ENCODE data around the gene TRAF3IP3.

Gene TRAF3IP3

GRCh38 chr1:209723265-209723664, 32.6 kb upstream of the TRAF3IP3 start:
- no peak overlapping the region for H2BK12ac ChIP-seq (ENCODE audit: low read length)
- no CpG with 5 or more reads among the region's 3 CpGs for WGBS (ENCODE audit: extremely low coverage, insufficient coverage, insufficient read length)
- H2BK120ac ChIP-seq (ENCODE audit: insufficient read depth, low read length, poor library complexity), result no peak overlapping the region
- peaks cover 2% of the 10 kb centered on the region for H3K79me1 ChIP-seq (ENCODE audit: low read length)
- no peaks in the 10 kb centered on the region for H3K27me3 ChIP-seq (ENCODE audit: insufficient read depth, low read length)
- no peak for DNase-seq
- H3K9ac ChIP-seq (ENCODE audit: low read length), result no peak overlapping the region
- H3K27ac ChIP-seq (ENCODE audit: low read depth, low read length), result no peak overlapping the region
- no peak overlapping the region for H3K4me3 ChIP-seq (ENCODE audit: low read depth, low read length)
- H4K91ac ChIP-seq (ENCODE audit: low read depth, low read length), result no peak overlapping the region
- no peak overlapping the region for H3K14ac ChIP-seq (ENCODE audit: low read length)
- H3K23ac ChIP-seq (ENCODE audit: low read length), result no peak overlapping the region
- H2AFZ ChIP-seq (ENCODE audit: insufficient read depth, low read length, poor library complexity), result no peak overlapping the region
- no peak overlapping the region for H3K4ac ChIP-seq (ENCODE audit: low read depth, low read length)
- H2AK5ac ChIP-seq (ENCODE audit: low read length), result no peak overlapping the region
- H3K4me2 ChIP-seq (ENCODE audit: low read length), result no peak overlapping the region
- H4K12ac ChIP-seq (ENCODE audit: low read depth, low read length), result no peak overlapping the region
- H3K18ac ChIP-seq (ENCODE audit: low read length), result no peak overlapping the region
- no peak overlapping the region for H4K8ac ChIP-seq (ENCODE audit: low read depth, low read length)
- no peaks in the 10 kb centered on the region for H3K79me2 ChIP-seq (ENCODE audit: control insufficient read depth, insufficient read depth, low read length, poor library complexity)
- no peaks in the 10 kb centered on the region for H3K36me3 ChIP-seq (ENCODE audit: control insufficient read depth in 1 of 2, insufficient read depth in 2 of 2, low read length in 2 of 2)
- no peak overlapping the region for H2BK5ac ChIP-seq (ENCODE audit: low read depth, low read length, poor library complexity)
- H3K9me3 ChIP-seq (ENCODE audit: insufficient read depth, low read depth, low read length), result no peaks in the 10 kb centered on the region
- H3K4me1 ChIP-seq (ENCODE audit: control insufficient read depth in 1 of 2, insufficient read depth in 2 of 2, low read length in 2 of 2), result peaks cover 0 to 5% of the 10 kb centered on the region in 2 experiments

- Histone ChIP-seq H4K91ac (ENCODE audit: low read depth, low read length) (no peak overlapping the region), H3K18ac (ENCODE audit: low read length) (no peak overlapping the region), H2AFZ (ENCODE audit: insufficient read depth, low read length, poor library complexity) (no peak overlapping the region), H3K9me3 (ENCODE audit: insufficient read depth, low read depth, low read length) (no peaks in the 10 kb centered on the region), H3K79me2 (ENCODE audit: control insufficient read depth, insufficient read depth, low read length, poor library complexity) (no peaks in the 10 kb centered on the region), H4K8ac (ENCODE audit: low read depth, low read length) (no peak overlapping the region), H2BK12ac (ENCODE audit: low read length) (no peak overlapping the region), H2BK5ac (ENCODE audit: low read depth, low read length, poor library complexity) (no peak overlapping the region), H3K27me3 (ENCODE audit: insufficient read depth, low read length) (no peaks in the 10 kb centered on the region), H3K27ac (ENCODE audit: low read depth, low read length) (no peak overlapping the region), H2AK5ac (ENCODE audit: low read length) (no peak overlapping the region), H3K23ac (ENCODE audit: low read length) (no peak overlapping the region), H3K9ac (ENCODE audit: low read length) (no peak overlapping the region), H4K12ac (ENCODE audit: low read depth, low read length) (no peak overlapping the region), H2BK120ac (ENCODE audit: insufficient read depth, low read length, poor library complexity) (no peak overlapping the region), H3K4ac (ENCODE audit: low read depth, low read length) (no peak overlapping the region), H3K4me2 (ENCODE audit: low read length) (no peak overlapping the region), H3K4me1 (ENCODE audit: control insufficient read depth in 1 of 2, insufficient read depth in 2 of 2, low read length in 2 of 2) (peaks cover 0 to 5% of the 10 kb centered on the region in 2 experiments), H3K79me1 (ENCODE audit: low read length) (peaks cover 2% of the 10 kb centered on the region), H3K14ac (ENCODE audit: low read length) (no peak overlapping the region), H3K36me3 (ENCODE audit: control insufficient read depth in 1 of 2, insufficient read depth in 2 of 2, low read length in 2 of 2) (no peaks in the 10 kb centered on the region), H3K4me3 (ENCODE audit: low read depth, low read length) (no peak overlapping the region)
- no peak for DNase-seq
- no CpG with 5 or more reads among the region's 3 CpGs for WGBS (ENCODE audit: extremely low coverage, insufficient coverage, insufficient read length)
Observed at GRCh38 chr1:209723756-209724693, 31.8 kb upstream of the TRAF3IP3 start.

GRCh38 chr1:209727286-209727685, 28.6 kb upstream of the TRAF3IP3 start:
- no peak overlapping the region for H2BK120ac ChIP-seq (ENCODE audit: insufficient read depth, low read length, poor library complexity)
- no peaks in the 10 kb centered on the region for H3K79me1 ChIP-seq (ENCODE audit: low read length)
- no peak overlapping the region for H3K4me2 ChIP-seq (ENCODE audit: low read length)
- no peak overlapping the region for H4K12ac ChIP-seq (ENCODE audit: low read depth, low read length)
- no peak overlapping the region for H2AK5ac ChIP-seq (ENCODE audit: low read length)
- H3K36me3 ChIP-seq (ENCODE audit: control insufficient read depth in 1 of 2, insufficient read depth in 2 of 2, low read length in 2 of 2), result no peaks in the 10 kb centered on the region
- H2BK5ac ChIP-seq (ENCODE audit: low read depth, low read length, poor library complexity), result no peak overlapping the region
- H3K14ac ChIP-seq (ENCODE audit: low read length), result no peak overlapping the region
- no peak overlapping the region for H2BK12ac ChIP-seq (ENCODE audit: low read length)
- H3K9me3 ChIP-seq (ENCODE audit: insufficient read depth, low read depth, low read length), result no peaks in the 10 kb centered on the region
- H3K23ac ChIP-seq (ENCODE audit: low read length), result no peak overlapping the region
- H3K79me2 ChIP-seq (ENCODE audit: control insufficient read depth, insufficient read depth, low read length, poor library complexity), result no peaks in the 10 kb centered on the region
- no peak overlapping the region for H3K4ac ChIP-seq (ENCODE audit: low read depth, low read length)
- no peak overlapping the region for H3K27ac ChIP-seq (ENCODE audit: low read depth, low read length)
- no peak overlapping the region for H3K18ac ChIP-seq (ENCODE audit: low read length)
- H3K27me3 ChIP-seq (ENCODE audit: insufficient read depth, low read length), result no peaks in the 10 kb centered on the region
- H4K91ac ChIP-seq (ENCODE audit: low read depth, low read length), result no peak overlapping the region
- WGBS (ENCODE audit: extremely low coverage, insufficient coverage, insufficient read length), result no CpG with 5 or more reads among the region's 2 CpGs
- no peak overlapping the region for H4K8ac ChIP-seq (ENCODE audit: low read depth, low read length)
- no peak overlapping the region for H3K9ac ChIP-seq (ENCODE audit: low read length)
- no peak overlapping the region for H2AFZ ChIP-seq (ENCODE audit: insufficient read depth, low read length, poor library complexity)
- DNase-seq, result no peak
- H3K4me3 ChIP-seq (ENCODE audit: low read depth, low read length), result no peak overlapping the region
- no peaks in the 10 kb centered on the region for H3K4me1 ChIP-seq (ENCODE audit: control insufficient read depth in 1 of 2, insufficient read depth in 2 of 2, low read length in 2 of 2)

- H3K27me3 ChIP-seq (ENCODE audit: insufficient read depth, low read length), result no peaks in the 10 kb centered on the region
- DNase-seq, result no peak
- no peaks in the 10 kb centered on the region for H3K79me1 ChIP-seq (ENCODE audit: low read length)
- no peak overlapping the region for H2AK5ac ChIP-seq (ENCODE audit: low read length)
- no peak overlapping the region for H2AFZ ChIP-seq (ENCODE audit: insufficient read depth, low read length, poor library complexity)
- no peak overlapping the region for H3K23ac ChIP-seq (ENCODE audit: low read length)
- no peak overlapping the region for H3K14ac ChIP-seq (ENCODE audit: low read length)
- no peaks in the 10 kb centered on the region for H3K9me3 ChIP-seq (ENCODE audit: insufficient read depth, low read depth, low read length)
- H3K79me2 ChIP-seq (ENCODE audit: control insufficient read depth, insufficient read depth, low read length, poor library complexity), result no peaks in the 10 kb centered on the region
- no peak overlapping the region for H3K27ac ChIP-seq (ENCODE audit: low read depth, low read length)
- no peak overlapping the region for H2BK120ac ChIP-seq (ENCODE audit: insufficient read depth, low read length, poor library complexity)
- H3K9ac ChIP-seq (ENCODE audit: low read length), result no peak overlapping the region
- no peak overlapping the region for H2BK12ac ChIP-seq (ENCODE audit: low read length)
- no peak overlapping the region for H4K8ac ChIP-seq (ENCODE audit: low read depth, low read length)
- no peaks in the 10 kb centered on the region for H3K4me1 ChIP-seq (ENCODE audit: control insufficient read depth in 1 of 2, insufficient read depth in 2 of 2, low read length in 2 of 2)
- H3K4me3 ChIP-seq (ENCODE audit: low read depth, low read length), result no peak overlapping the region
- no CpG with 5 or more reads among the region's 3 CpGs for WGBS (ENCODE audit: extremely low coverage, insufficient coverage, insufficient read length)
- H4K12ac ChIP-seq (ENCODE audit: low read depth, low read length), result no peak overlapping the region
- H3K4ac ChIP-seq (ENCODE audit: low read depth, low read length), result no peak overlapping the region
- H2BK5ac ChIP-seq (ENCODE audit: low read depth, low read length, poor library complexity), result no peak overlapping the region
- H3K4me2 ChIP-seq (ENCODE audit: low read length), result no peak overlapping the region
- H3K36me3 ChIP-seq (ENCODE audit: control insufficient read depth in 1 of 2, insufficient read depth in 2 of 2, low read length in 2 of 2), result no peaks in the 10 kb centered on the region
- no peak overlapping the region for H4K91ac ChIP-seq (ENCODE audit: low read depth, low read length)
- no peak overlapping the region for H3K18ac ChIP-seq (ENCODE audit: low read length)
Observed at GRCh38 chr1:209727785-209728184, 28.1 kb upstream of the TRAF3IP3 start.
